OCI-LY7 (cell line): ENCODE data around the gene KRTAP19-8. TPM values are rescaled to one million over a fixed set of nuclear protein-coding genes. Genes with fewer than 3 reads are reported as not detected.

Experiments used
- BruUV-seq: library from RNA; stranded (reverse); fragments of 400-500 nt; replicated peaks from 2 replicates; lab custom pipeline; 2021; lab: Mats Ljungman, UMichigan
- CTCF ChIA-PET: fragments of 300-600 bp; sonication (Branson Sonifier 250); formaldehyde crosslinking; loops from one replicate; lab custom pipeline; 2022; ENCODE audit warnings: antibody characterized with exemption; ENCODE audit not compliant: unreplicated experiment; lab: Charles Lee
- POLR2A ChIA-PET: fragments of 300-600 bp; sonication (Branson Sonifier 250); formaldehyde crosslinking; loops from one replicate; lab custom pipeline; 2022; ENCODE audit warnings: antibody characterized with exemption; lab: Charles Lee
- DNase-seq: peaks from one replicate; pipeline ENCODE4 v3.0.0-alpha.2; 2015; ENCODE audit warnings: low spot score
- H2AFZ ChIP-seq: fragments of 200-600 bp; sonication (generic), shearing (Covaris generic); 2 replicates; pipeline ENCODE4 v1.6.1; 2014; ENCODE audit warnings: mild to moderate bottlenecking, antibody characterized with exemption, low read length, moderate library complexity
- H3K27ac ChIP-seq: fragments of 200-600 bp; sonication (generic); 2 replicates; pipeline ENCODE4 v1.5.1; 2014; ENCODE audit warnings: mixed run types, low read depth, mild to moderate bottlenecking, moderate library complexity, low read length, inconsistent platforms; ENCODE audit not compliant: poor library complexity, severe bottlenecking
- H3K36me3 ChIP-seq: fragments of 200-600 bp; sonication (generic); 2 replicates; pipeline ENCODE4 v1.6.1; 2014; ENCODE audit warnings: mild to moderate bottlenecking, antibody characterized with exemption, low read length, moderate library complexity, mixed read lengths; ENCODE audit not compliant: insufficient read depth
- H3K4me1 ChIP-seq: fragments of 200-600 bp; sonication (generic); 2 replicates; pipeline ENCODE4 v1.5.1; 2014; ENCODE audit warnings: mild to moderate bottlenecking, low read length; ENCODE audit not compliant: insufficient read depth, poor library complexity, severe bottlenecking
- H3K4me2 ChIP-seq: fragments of 200-600 bp; sonication (generic); 2 replicates; pipeline ENCODE4 v1.6.1; 2014; ENCODE audit warnings: mild to moderate bottlenecking, low read length
- H3K4me3 ChIP-seq: fragments of 200-600 bp; sonication (generic); 2 replicates; pipeline ENCODE4 v1.5.1; 2014; ENCODE audit warnings: mild to moderate bottlenecking, low read depth, low read length; ENCODE audit not compliant: poor library complexity, severe bottlenecking
- H3K79me2 ChIP-seq: fragments of 200-600 bp; sonication (generic); 2 replicates; pipeline ENCODE4 v1.6.1; 2016; ENCODE audit warnings: low read depth, mild to moderate bottlenecking, low read length, moderate library complexity, mixed read lengths; ENCODE audit not compliant: insufficient read depth
- H3K9me2 ChIP-seq: fragments of 200-600 bp; sonication (generic); 2 replicates; pipeline ENCODE4 v1.6.1; 2016; ENCODE audit warnings: mild to moderate bottlenecking, low read length, mixed read lengths; ENCODE audit not compliant: insufficient read depth
- H3K9me3 ChIP-seq: fragments of 200-600 bp; sonication (generic); 2 replicates; pipeline ENCODE4 v1.6.1; 2014; ENCODE audit warnings: mild to moderate bottlenecking, mixed run types, low read length, mixed read lengths
- H4K20me1 ChIP-seq: fragments of 200-600 bp; sonication (generic); 2 replicates; pipeline ENCODE4 v1.6.1; 2014; ENCODE audit warnings: mild to moderate bottlenecking, antibody characterized with exemption, low read length, moderate library complexity, mixed read lengths; ENCODE audit not compliant: insufficient read depth
- CTCF ChIP-seq: fragments of 200-600 bp; sonication (generic); conservative IDR thresholded peaks from 2 replicates; pipeline ENCODE4 v1.5.1; 2014; ENCODE audit warnings: mild to moderate bottlenecking, antibody characterized with exemption, low read length, moderate library complexity, mixed read lengths
- EZH2phosphoT487 ChIP-seq: fragments of 200-600 bp; sonication (generic); IDR thresholded peaks from 2 replicates; pipeline ENCODE4 v1.6.1; 2018; ENCODE audit warnings: low read depth, borderline replicate concordance, mild to moderate bottlenecking, mixed run types, antibody characterized with exemption, low read length, moderate library complexity, mixed read lengths
- intact Hi-C: fragments of 100-400 bp; cut with micrococcal nuclease; formaldehyde crosslinking; loops from one replicate; pipeline ENCODE4 v1.10.0; 2022; ENCODE audit not compliant: unreplicated experiment
- total RNA-seq, 2 experiments: library from RNA; depleted of rRNA in 1 of 2; stranded (reverse); fragments of >200 nt in 1 of 2; shearing (Covaris generic) in 1 of 2; gene quantifications; 2 replicates each; pipeline ENCODE4 v1.2.3, GENCODE V29; 2014 to 2022

Gene KRTAP19-8
- total RNA-seq, 2 experiments from 2014 or later: not detected

- no peak overlapping the region for H2AFZ ChIP-seq
Measured at GRCh38 chr21:31012133-31013089, 25.9 kb downstream of the KRTAP19-8 start.

DNA sequence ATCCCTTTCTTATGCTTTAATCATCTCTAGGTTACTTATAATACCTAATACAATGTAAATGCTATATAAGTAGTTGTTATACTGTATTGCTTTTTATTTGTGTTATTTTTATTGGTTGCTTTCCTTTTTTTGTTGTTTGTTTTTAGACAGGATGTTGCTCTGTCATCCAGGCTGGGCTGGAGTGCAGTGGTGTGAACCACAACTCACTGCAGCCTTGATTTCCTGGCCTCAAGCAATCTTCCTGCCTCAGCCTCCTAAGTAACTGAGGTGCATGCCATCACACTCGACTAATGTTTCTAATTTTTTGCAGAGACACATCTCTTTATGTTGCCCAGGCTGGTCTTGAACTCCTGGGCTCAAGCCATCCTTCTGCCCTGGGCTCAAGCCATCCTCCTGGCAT lies 26.9 kb downstream of the KRTAP19-8 start:
- Histone ChIP-seq H2AFZ (no peak overlapping the region), H4K20me1 (no peaks in the 10 kb centered on the region), H3K4me1 (no peaks in the 10 kb centered on the region), H3K4me2 (no peak overlapping the region), H3K9me3 (no peaks in the 10 kb centered on the region), H3K79me2 (no peaks in the 10 kb centered on the region), H3K9me2 (no peaks in the 10 kb centered on the region), H3K36me3 (no peaks in the 10 kb centered on the region), H3K4me3 (no peak overlapping the region), H3K27ac (no peak overlapping the region)
- BruUV-seq: no TSS peak
- DNase-seq: no peak
- CTCF ChIA-PET: no interaction called here
- TF ChIP-seq EZH2phosphoT487: no peak
- no peak for TF ChIP-seq CTCF
- intact Hi-C loops: no loop called here
- POLR2A ChIA-PET: interaction anchor here (0.7 kb wide), 1 partner anchor 39 kb away, joined by 3 read pairs; no protein-coding TSS in a partner anchor

More at GRCh38 chr21:31012133-31013089, 25.9 kb downstream of the KRTAP19-8 start:
- BruUV-seq: no TSS peak
- Histone ChIP-seq H3K4me2 (no peak overlapping the region), H3K4me1 (no peaks in the 10 kb centered on the region), H3K4me3 (no peak overlapping the region), H3K27ac (no peak overlapping the region), H3K9me3 (no peaks in the 10 kb centered on the region), H4K20me1 (no peaks in the 10 kb centered on the region), H3K36me3 (no peaks in the 10 kb centered on the region), H3K79me2 (no peaks in the 10 kb centered on the region), H3K9me2 (no peaks in the 10 kb centered on the region)
- CTCF ChIA-PET: no interaction called here
- intact Hi-C loops: no loop called here
- no peak for DNase-seq
- no peak for TF ChIP-seq EZH2phosphoT487
- TF ChIP-seq CTCF: no peak
- POLR2A ChIA-PET: interaction anchor here (0.7 to 1.4 kb wide), 4 partner anchors 11 to 38 kb away, joined by 3 to 4 read pairs (median 3); partner anchors contain the start of gene KRTAP19-8

DNA sequence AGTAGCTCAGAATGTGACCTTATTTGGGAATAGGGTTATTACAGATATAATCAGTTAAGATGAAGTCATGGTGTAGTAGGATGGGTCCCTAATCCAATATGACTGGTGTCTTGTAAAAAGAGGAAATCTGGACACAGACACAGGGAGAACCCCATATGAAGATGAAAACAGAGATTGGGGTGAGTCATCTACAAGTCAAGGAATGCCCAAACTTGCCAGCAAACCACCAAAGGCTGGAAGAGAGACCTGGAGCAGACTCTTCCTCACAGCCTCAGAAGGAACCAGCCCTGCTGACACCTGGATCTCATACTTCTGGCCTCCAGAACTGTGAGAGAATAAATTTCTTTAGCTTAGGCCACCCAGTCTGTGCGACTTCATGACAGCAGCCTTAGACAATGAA lies 29.9 kb downstream of the KRTAP19-8 start:
- intact Hi-C loops: no loop called here
- BruUV-seq: no TSS peak
- H3K4me1 ChIP-seq: no peaks in the 10 kb centered on the region
- no peaks in the 10 kb centered on the region for H3K79me2 ChIP-seq
- no peaks in the 10 kb centered on the region for H3K9me3 ChIP-seq
- H3K27ac ChIP-seq: no peak overlapping the region
- ChIA-PET POLR2A (interaction anchor here (0.6 to 1.4 kb wide), 2 partner anchors 10 to 18 kb away, joined by 3 read pairs; no protein-coding TSS in a partner anchor), CTCF (no interaction called here)
- H3K4me2 ChIP-seq: no peak overlapping the region
- H3K9me2 ChIP-seq: no peaks in the 10 kb centered on the region
- H2AFZ ChIP-seq: no peak overlapping the region
- no peak for DNase-seq
- H4K20me1 ChIP-seq: no peaks in the 10 kb centered on the region
- H3K4me3 ChIP-seq: no peak overlapping the region
- no peak for TF ChIP-seq EZH2phosphoT487
- TF ChIP-seq CTCF: no peak
- H3K36me3 ChIP-seq: no peaks in the 10 kb centered on the region
